ENCODE results near the gene ZBTB7B. TPM values are rescaled to one million over a fixed set of nuclear protein-coding genes. Genes with fewer than 3 reads are reported as not detected.

Gene ZBTB7B
- total and polyA plus RNA-seq, 9 of the 15 experiments (the other 6 are each of a cell fraction or from before 2014, with no cell fraction given), result 0.04 to 46.5 (median 15.2) TPM

DNA sequence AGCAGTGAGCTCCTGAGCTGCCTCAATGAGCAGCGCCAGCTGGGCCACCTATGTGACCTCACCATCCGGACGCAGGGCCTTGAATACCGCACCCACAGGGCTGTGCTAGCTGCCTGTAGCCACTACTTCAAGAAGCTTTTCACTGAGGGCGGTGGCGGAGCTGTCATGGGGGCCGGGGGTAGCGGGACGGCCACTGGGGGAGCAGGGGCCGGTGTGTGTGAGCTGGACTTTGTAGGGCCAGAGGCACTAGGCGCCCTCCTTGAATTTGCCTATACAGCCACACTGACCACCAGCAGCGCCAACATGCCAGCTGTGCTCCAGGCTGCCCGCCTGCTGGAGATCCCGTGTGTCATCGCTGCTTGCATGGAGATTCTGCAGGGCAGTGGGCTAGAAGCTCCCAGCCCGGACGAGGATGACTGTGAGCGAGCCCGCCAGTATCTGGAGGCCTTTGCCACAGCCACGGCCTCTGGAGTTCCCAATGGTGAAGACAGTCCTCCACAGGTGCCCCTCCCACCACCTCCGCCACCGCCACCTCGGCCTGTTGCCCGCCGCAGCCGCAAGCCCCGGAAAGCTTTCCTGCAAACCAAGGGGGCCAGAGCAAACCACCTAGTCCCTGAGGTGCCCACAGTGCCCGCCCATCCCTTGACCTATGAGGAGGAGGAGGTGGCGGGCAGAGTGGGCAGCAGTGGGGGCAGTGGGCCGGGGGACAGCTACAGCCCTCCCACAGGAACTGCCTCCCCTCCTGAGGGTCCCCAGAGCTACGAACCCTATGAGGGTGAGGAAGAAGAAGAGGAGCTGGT, 12.3 kb downstream of the ZBTB7B start:
- H3K4me1 ChIP-seq (replicated peaks in 1 of 2; ENCODE audit: control insufficient read depth in 2 of 2, insufficient read depth in 2 of 2, low read length in 2 of 2), result peaks cover 52 to 81% of the 10 kb centered on the region in 2 experiments
- WGBS (ENCODE audit: insufficient coverage, low coverage, missing lambda C conversion rate), result 91% methylated on average over 24 of the region's 31 CpGs
- H3K4me2 ChIP-seq (ENCODE audit: insufficient read depth, low read length), result no peak overlapping the region
- DNase-seq (ENCODE audit: extremely low read depth in 1 of 4, low spot score in 3 of 4) (no peak), FAIRE-seq (no peak), ATAC-seq (no peak)
- H3K9me1 ChIP-seq (ENCODE audit: control insufficient read depth, insufficient read depth, low read length), result no peaks in the 10 kb centered on the region
- intact Hi-C loops (cut with micrococcal nuclease) (no loop called here), in situ Hi-C loops (cut with MboI) (no loop called here)
- H4K20me1 ChIP-seq (replicated peaks; ENCODE audit: control insufficient read depth, insufficient read depth, low read length), result no peaks in the 10 kb centered on the region; the same call in 1 of the 2 replicates
- H3K27me3 ChIP-seq (ENCODE audit: control insufficient read depth in 2 of 2, insufficient read depth in 2 of 2, low read length in 2 of 2), result no peaks in the 10 kb centered on the region
- H3K36me3 ChIP-seq (ENCODE audit: control insufficient read depth, insufficient read depth, low read length), result peaks cover 67% of the 10 kb centered on the region; the same call in 2 of the 3 replicates
- H3K27ac ChIP-seq (ENCODE audit: extremely low read depth, low read depth, low read length), result no peak overlapping the region
- POLR2A ChIA-PET, result interaction anchor here (0.6 to 2.4 kb wide), 6 partner anchors 14 to 149 kb away, joined by 3 to 8 read pairs (median 5); partner anchors contain the start of genes LENEP and PYGO2
- CTCF ChIA-PET (ENCODE audit: low intra/inter-chr PET ratio), result no interaction called here
- no TSS peak for BruUV-seq (replicated peaks)
- peaks cover 37% of the 10 kb centered on the region for H3K79me2 ChIP-seq (ENCODE audit: control insufficient read depth, insufficient read depth, low read length)
- TF ChIP-seq, protein P1, sequence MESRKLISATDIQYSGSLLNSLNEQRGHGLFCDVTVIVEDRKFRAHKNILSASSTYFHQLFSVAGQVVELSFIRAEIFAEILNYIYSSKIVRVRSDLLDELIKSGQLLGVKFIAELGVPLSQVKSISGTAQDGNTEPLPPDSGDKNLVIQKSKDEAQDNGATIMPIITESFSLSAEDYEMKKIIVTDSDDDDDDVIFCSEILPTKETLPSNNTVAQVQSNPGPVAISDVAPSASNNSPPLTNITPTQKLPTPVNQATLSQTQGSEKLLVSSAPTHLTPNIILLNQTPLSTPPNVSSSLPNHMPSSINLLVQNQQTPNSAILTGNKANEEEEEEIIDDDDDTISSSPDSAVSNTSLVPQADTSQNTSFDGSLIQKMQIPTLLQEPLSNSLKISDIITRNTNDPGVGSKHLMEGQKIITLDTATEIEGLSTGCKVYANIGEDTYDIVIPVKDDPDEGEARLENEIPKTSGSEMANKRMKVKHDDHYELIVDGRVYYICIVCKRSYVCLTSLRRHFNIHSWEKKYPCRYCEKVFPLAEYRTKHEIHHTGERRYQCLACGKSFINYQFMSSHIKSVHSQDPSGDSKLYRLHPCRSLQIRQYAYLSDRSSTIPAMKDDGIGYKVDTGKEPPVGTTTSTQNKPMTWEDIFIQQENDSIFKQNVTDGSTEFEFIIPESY (CRISPR knock-in tag; IDR thresholded peaks at IDR 0.05), result peak; percentile 99
- TF ChIP-seq ZNF224 (CRISPR knock-in tag; IDR thresholded peaks at IDR 0.05) (no peak), RBFOX2 (IDR thresholded peaks at IDR 0.05; ENCODE audit: low read depth, low read length) (peak; percentile 58; the same call in 1 of the 2 replicates), ZNF445 (CRISPR knock-in tag; IDR thresholded peaks at IDR 0.05; ENCODE audit: low read depth) (no peak), KDM5B (IDR thresholded peaks at IDR 0.05; ENCODE audit: insufficient replicate concordance, low read depth, low read length) (no peak), POLR2G (IDR thresholded peaks at IDR 0.05; ENCODE audit: low read depth, low read length) (peak; percentile 44)
- H2AFZ ChIP-seq (ENCODE audit: low read depth, low read length), result no peak overlapping the region
- no peak overlapping the region for H3K4me3 ChIP-seq
- no peak overlapping the region for H3K9ac ChIP-seq (ENCODE audit: insufficient read depth in 1 of 2, low read depth in 2 of 2, low read length in 2 of 2)
- H3K9me3 ChIP-seq (replicated peaks; ENCODE audit: control insufficient read depth, insufficient read depth, low read depth, low read length), result no peaks in the 10 kb centered on the region

Data from K562 (cell line).